Endometrial microvascular endothelial cells (primary cell): ENCODE data around the gene PKLR. TPM values are rescaled to one million over a fixed set of nuclear protein-coding genes. Genes with fewer than 3 reads are reported as not detected.
"Not testable (repeated sequence)": the region's sequence is repeated elsewhere in the genome, so short reads cannot be mapped to it uniquely, and the experiment has no call there.

Source experiments
- in situ Hi-C: cut with HindIII; loops from 2 replicates; pipeline ENCODE4 v1.10.0; 2017; ENCODE audit warnings: low sequenced_read_pairs, low pct_unique_long_range_greater_than_20kb; ENCODE audit errors: inconsistent ontology term
- total RNA-seq: library from RNA; depleted of rRNA; stranded (reverse); fragments of >200 nt; gene quantifications from one replicate; pipeline ENCODE4 v1.2.3, GENCODE V29; 2015; ENCODE audit errors: inconsistent ontology term

Gene PKLR
- total RNA-seq: not detected

GRCh38 chr1:155301342-155301841, at the start of gene PKLR:
Gene PKLR, minus strand, starts transcription at chr1:155301438. Its CDS starts 43 bp downstream, at chr1:155301395.
- in situ Hi-C loops: no loop called here

- in situ Hi-C loops: no loop called here
Measured at GRCh38 chr1:155342842-155343241, 41.6 kb upstream of the PKLR start.

DNA sequence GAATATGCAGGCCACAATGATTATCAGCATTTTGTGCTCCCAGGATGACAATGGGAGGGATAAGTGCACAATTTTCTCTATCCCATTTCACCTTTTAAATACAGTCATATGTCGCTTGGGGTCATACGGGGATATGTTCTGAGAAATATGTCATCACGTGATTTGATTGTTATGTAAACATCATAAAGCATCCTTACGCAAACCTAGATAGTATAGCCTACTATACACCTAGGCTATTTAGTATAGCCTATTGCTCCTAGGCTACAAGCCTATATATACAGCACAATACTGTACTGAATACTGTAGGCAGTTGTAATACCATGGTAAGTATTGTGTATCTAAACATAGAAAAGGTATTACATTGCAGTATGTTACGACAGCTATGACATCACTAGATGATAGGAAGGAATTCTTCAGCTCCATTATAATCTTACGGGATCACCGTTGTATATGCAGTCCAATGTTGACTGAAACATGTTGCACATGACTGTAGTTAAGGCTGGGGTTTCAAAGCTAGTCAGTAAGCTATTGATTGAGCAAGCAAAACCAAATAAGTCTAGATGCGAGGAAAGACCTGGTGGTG, 38.4 kb upstream of the PKLR start:
- in situ Hi-C loops: no loop called here

DNA sequence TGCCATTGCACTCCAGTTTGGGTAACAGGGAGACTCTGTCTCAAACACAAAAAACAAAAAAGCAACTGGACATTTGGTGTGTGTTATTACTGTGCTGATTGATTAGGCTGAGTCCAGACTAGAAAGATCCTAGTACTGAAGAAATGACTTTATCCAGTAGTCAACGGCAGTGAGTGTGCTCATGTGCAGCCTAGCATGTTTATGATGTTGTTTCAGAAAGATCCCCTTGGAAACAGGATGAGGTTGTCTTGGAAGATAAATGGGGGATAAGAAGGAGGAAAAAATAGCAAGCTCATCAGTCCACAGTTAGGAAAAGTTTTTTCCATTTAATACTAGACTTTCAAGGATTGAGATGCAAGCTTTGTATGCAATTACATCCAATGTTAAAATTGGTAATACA, 33.7 kb upstream of the PKLR start:
- in situ Hi-C loops: no loop called here

- in situ Hi-C loops: no loop called here
Measured at GRCh38 chr1:155329980-155330598, 28.9 kb upstream of the PKLR start.

- in situ Hi-C loops: not testable (repeated sequence)
Measured at GRCh38 chr1:155328856-155329255, 27.6 kb upstream of the PKLR start.

- in situ Hi-C loops: no loop called here
Measured at GRCh38 chr1:155327981-155328380, 26.7 kb upstream of the PKLR start.

- in situ Hi-C loops: no loop called here
Measured at GRCh38 chr1:155326631-155327037, 25.4 kb upstream of the PKLR start.

GRCh38 chr1:155326020-155326526, 24.8 kb upstream of the PKLR start:
- in situ Hi-C loops: no loop called here

GRCh38 chr1:155325603-155325893, 24.3 kb upstream of the PKLR start:
- in situ Hi-C loops: no loop called here

GRCh38 chr1:155324717-155325602, 23.7 kb upstream of the PKLR start:
- in situ Hi-C loops: no loop called here

- in situ Hi-C loops: no loop called here
Measured at GRCh38 chr1:155324037-155324716, 22.9 kb upstream of the PKLR start.

DNA sequence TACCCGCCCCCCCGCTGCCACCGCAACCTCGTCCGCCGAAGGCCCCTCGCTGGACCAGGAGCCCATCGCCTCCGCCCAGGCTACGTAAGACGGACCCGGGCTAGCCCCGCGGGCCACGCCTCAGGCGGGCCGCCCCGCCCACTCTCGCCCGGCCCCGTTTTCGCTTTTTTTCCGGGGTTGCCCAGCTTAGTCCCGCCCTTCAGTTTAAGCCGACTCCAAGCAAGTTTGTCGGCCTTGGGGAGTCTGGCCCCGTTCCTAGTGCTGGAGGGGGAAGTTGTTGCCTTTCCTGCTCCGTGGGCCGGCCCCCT, 22.4 kb upstream of the PKLR start:
- in situ Hi-C loops: no loop called here

GRCh38 chr1:155322953-155323728, 21.9 kb upstream of the PKLR start:
- in situ Hi-C loops: no loop called here

DNA sequence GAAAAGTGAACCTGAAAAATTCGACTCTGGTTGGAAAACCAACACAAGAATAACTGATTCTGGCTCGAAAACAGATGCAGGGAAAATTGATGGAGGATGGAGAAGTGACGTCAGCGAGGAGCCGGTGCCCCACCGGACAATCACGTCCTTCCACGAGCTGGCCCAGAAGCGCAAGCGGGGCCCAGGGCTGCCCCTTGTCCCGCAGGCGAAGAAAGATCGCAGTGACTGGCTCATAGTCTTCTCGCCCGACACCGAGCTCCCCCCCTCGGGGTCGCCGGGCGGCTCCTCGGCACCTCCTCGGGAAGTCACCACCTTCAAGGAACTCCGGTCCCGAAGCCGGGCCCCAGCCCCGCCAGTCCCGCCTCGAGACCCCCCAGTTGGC, 21.3 kb upstream of the PKLR start:
- in situ Hi-C loops: no loop called here

GRCh38 chr1:155321639-155322503, 20.6 kb upstream of the PKLR start:
- in situ Hi-C loops: no loop called here

- in situ Hi-C loops: no loop called here
Measured at GRCh38 chr1:155320661-155321617, 19.7 kb upstream of the PKLR start, which contains the start of gene RUSC1. Gene RUSC1, plus strand, starts transcription at chr1:155320894. Its CDS starts 880 bp downstream, at chr1:155321774.
